Measurements from ENCODE around the gene SRXN1.

SRXN1 gene

DNA sequence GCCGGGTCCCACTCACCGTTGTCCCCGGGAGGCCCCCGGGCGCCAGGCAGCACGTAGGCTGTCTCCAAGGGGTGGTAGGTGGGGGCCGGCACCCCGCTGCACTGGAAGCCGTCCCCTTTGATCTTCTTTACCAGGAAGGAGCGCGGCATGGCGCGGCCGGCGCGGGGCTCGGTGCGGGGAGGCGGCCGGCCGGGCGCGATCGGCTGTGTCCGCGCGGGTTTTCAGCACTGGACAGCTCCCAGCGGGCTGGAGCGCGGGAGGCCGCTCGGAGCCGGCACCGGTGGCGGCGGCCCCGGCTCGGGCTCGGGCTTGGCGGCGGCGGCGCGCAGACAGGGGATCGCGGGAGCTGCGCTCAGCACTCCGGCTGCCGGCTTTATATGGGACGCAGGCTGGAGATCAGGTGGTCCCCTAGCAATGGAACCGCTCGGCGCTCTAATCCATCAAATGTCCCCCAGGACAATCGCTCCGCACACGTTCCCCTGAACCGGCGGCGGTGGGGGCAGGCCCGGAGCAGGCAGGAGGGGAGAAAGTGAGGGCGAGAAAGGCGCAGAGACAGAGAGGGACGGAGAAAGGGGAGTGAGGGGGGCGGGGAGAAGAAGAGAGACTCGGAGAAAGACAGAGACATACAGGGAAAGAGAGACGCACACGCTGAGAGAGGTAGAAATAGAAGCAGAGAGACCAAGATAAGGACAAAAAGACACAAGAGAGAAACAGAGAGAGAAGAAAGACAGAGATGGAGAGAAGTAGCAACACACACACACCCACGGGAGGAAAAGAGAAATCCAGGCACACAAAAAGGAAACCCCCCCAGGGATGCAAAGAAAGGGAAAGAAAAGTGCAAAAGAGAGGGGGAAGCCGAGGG is 22.7 kb upstream of the SRXN1 start, which contains the start of gene SCRT2:
SCRT2 (minus strand) TSS at position 350 of the 862 bp plus-strand sequence; CDS start at position 149, 201 bp downstream.
- in situ Hi-C loops (cut with HindIII; ENCODE audit: low sequenced_read_pairs): no loop called here

DNA sequence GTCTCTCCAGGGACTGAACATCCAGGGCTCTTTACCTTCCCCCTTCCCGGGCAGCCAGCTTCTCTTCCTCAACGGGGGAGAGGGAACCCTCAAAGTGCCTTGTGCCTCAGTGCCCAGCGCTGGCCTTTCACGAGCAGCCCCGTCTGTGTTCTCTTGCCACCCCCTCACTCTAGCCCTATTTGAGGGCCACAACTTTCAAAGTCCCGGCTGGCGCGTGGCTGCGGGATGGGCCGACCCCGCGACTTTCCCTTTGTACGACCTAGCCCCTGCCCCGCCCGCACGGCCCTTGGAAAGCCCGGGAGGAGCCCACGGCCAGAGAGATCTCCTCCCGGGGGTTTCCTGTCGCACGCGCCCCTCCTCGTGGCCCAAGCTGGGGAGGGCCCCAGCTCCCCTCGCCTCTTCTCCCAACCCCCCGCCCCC is 22.0 kb upstream of the SRXN1 start:
- in situ Hi-C loops (cut with HindIII; ENCODE audit: low sequenced_read_pairs): no loop called here

DNA sequence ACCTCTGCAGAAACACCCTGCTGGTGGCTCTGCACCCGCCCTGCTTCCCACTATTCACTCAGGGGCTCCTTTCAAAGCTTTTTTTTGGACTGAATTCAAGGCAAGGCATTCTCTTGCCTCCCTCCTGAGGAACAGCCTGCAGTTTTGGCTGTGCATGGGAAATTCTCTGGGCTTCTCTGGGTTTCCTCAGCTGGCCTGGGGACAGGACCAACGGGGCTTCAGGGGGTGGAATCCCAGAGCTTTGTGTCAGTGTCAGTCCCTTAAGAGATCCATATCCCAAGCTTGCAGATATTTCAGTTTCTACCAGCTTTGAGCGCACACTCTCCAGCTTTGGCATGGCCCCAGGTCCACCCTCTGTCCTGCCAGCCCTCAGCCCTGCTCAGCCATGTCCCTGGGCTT is 20.6 kb upstream of the SRXN1 start:
- in situ Hi-C loops (cut with HindIII; ENCODE audit: low sequenced_read_pairs): no loop called here

DNA sequence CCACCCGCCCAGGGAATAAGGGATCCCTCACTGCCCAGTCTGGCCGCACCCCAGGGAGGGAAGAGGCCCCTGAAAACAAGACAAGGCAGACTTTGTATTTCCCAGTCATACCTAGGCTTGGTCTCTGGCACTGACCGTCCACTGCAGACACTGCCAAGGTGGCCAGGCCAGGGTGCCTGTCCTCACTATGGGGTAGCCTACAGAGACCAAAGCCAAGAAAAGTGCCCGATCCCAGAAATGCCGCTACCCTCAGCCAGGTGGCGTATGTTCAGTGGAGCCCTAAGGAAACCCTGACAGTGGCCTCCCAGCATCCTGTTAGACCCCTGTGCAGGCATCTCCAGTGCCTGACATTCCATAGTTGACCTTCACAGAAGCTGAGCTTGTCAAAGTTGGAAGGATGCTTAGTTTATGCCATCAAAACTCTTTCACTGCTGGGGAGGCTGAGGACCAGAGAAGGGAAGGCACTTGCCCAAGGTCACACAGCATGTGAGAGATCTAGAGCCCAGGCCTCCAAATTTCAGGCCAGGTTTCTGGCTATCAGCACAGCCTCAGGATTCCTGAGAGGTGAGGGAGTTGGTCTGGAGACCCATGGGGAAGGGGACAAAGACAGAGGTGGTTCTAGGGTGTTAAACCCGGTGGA is 20.1 kb upstream of the SRXN1 start:
- in situ Hi-C loops (cut with HindIII; ENCODE audit: low sequenced_read_pairs): no loop called here

DNA sequence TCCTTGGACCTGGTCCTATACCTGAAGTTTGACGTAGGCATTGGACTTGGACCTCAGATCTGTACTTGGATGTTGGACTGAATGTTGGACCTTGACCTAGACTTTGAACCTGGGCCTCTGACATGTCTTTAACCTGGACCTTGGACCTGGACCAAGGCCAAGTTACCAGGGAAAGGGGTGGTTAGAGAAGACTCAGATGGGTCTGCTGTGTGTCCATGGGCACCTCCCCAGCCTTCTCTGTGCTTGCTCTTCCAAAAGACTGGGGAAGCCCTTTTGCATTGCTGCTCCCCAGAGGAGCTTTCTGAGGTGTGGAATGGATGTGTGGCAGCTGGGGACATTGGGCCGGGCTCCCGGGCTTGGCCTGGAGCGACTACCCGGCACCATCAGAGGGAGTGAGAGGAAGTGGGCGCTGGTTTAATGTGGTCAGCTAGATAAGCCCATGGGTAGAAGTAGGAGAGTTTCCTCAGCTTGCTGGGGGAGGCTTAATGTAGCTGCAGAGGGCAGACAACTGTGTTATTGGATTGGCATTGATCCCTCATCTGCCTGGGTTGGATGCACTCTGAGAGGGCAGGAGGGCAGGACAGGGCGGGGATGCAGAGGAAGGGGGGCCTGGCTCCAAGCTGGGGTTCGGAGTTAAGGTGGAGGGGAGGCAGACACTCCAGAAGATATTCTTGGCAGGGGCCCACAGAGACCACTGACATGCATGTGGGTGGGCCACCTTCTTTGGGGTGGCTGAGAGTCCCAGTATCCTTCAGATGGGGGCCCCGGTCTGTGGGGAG is 18.4 kb upstream of the SRXN1 start:
- in situ Hi-C loops (cut with HindIII; ENCODE audit: low sequenced_read_pairs): no loop called here

DNA sequence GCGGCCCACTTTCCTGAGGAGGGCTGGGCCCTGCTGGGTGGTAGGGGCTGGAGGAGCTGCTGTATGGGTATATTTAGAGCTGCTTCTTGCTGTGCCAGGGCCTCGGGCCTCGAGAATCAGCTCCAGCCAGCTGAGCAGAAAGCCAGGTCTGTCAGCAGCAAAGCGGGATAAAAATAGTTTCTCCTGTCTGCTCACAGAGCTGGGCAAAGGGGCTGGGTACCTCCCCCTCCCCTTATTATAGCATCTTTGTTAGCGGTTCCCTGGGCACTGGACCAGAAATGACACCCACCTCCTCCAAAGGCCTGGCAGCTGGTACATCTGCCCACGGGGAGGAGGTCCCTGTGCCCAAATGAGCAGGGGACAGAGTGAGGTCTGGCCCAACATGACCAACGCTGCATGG is 16.6 kb upstream of the SRXN1 start:
- in situ Hi-C loops (cut with HindIII; ENCODE audit: low sequenced_read_pairs): no loop called here

DNA sequence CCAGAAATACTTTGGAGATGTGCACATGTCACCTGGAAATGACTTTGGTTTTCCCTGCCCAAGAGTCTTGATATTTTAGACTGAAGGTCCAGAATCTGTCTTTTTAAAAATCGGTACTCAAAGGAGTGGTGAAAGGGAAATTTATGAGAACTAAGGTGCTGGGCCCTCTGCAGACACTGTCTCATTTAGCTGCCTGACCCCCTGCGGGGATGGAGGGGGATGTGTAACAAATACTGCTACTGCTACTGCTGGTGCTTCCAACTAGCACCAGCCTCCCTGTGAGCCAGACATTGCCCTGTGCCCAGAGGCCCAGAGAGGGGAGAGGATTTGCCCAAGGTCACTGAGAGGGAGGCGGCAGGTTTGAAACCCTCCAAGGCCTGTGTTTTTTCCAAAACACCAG is 15.6 kb upstream of the SRXN1 start:
- in situ Hi-C loops (cut with HindIII; ENCODE audit: low sequenced_read_pairs): no loop called here

DNA sequence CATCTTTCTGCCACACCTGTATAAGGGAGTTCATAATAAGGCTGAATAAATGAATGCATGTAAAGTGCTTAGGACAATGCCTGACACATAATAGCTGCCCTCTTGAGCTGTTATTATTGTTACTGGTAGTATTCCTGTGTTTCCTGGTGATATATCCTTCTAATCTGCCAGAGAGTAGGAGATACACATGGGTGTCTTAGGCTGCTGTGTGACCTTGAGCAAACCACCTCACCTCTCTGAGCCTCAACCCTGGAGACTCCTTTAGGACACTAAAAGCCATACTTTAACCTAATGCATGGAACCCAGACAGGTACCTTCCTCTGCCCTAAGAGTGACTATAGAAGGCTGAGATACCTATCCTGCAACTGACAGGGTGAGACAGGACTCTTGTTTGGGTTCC is 15.1 kb upstream of the SRXN1 start:
- in situ Hi-C loops (cut with HindIII; ENCODE audit: low sequenced_read_pairs): no loop called here

DNA sequence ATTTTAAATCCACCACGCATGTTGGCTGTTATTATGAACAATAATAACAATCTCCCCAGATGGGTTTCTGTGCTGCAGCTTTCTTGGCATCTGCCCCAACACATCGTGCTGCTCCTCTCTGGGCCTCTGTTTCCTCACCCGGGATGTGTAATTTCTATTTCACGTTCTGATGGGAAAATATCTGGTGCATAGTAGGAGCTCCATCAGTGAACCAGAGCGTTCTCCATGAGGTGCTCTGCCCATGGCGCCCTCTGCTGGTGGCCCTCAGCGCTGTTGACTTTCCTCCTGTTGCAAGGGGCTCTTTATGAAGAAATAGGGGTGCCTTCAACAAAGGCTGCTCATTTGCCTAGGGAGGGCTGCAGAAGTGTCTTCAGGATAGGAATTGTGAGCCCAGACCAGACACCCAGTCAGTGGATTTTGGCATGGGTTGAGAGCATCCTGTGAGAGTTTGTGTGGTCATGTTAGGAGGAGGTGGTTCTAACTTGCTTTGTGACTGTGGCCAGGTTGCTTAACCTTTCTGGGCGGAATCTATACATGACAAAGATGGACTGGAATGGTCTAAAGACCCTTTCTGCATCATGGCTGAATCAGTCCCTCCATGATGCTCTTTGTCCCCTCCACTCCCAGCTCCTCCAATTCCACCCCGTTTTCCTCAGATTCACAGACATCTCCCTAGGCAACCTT is 14.5 kb upstream of the SRXN1 start:
- in situ Hi-C loops (cut with HindIII; ENCODE audit: low sequenced_read_pairs): no loop called here

DNA sequence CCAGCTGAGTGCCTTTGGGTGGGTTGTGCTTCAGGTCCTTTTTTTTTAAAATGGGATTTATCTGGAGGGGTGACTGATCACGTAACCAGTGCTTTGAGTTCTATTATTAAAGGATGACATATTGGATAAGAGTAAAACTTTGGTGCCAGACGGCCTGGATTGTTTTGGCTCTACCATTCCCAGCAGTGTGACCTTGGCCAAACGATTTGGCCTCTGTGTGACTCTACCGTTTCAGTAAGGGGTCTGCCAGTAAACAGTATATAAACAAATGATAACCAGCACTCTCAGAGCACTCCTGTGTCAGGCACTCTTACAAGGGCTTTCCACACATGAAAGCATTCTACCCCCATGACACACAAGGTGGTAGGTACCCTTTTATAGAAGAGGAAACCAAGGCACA is 13.9 kb upstream of the SRXN1 start:
- in situ Hi-C loops (cut with HindIII; ENCODE audit: low sequenced_read_pairs): no loop called here

DNA sequence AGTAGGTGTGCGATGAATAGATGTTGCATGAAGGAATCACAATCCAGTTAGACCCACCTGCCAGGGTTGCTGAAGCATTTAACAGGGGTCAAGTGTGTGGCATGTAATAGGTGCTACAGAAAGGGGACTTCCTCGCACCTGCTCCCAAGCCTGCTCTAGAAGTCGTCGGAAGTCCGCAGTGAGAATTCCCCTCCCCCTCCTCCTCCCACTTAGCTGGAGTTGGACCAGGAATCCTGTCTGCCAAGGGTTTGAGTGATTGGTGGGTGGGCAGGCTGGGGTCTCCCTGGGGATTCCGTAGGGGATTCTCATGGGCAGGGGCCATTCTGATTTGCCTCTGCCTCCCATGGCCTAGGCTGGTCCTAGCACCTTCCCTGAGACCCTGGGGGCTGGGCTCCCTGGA is 12.3 kb upstream of the SRXN1 start:
- in situ Hi-C loops (cut with HindIII; ENCODE audit: low sequenced_read_pairs): no loop called here

DNA sequence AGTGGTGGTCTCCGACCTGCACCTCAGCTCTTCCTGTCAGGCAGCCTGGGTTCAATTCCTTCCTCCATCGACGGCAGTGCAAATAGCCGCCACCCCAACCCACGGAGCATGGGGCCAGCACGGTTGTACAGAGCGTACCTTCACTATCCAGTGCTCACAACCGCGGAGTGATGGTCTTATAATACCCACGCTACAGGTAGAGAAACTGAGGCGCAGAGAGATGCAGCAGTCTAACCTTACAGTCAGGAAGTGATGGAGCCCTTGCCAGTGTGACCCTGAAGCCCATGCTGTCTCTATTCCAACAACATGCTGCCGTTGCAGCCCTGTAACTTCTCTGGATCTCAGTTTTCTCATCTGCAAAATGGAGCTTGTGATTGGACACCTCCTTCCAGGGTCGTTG is 11.6 kb upstream of the SRXN1 start:
- in situ Hi-C loops (cut with HindIII; ENCODE audit: low sequenced_read_pairs): no loop called here

DNA sequence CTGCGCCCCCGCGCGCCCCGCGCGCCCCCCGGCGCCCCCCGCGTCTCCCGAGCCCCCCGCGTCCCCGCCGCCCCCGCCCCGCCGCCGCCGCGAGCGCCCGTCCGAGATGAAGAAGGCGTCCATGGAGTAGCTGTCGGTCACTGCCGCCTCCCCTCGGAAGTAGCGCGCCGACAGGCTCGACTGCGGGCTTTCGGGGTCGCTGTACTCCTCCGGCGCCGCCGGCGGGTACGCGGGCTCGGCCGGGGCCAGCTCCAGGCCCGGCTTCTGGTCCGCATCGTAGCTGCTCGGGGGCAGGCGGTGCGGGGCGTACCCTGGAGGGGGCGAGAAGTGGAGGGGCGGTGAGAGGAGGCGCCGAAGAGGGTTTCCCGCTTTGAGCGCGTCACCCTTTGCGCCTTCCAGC is 11.2 kb upstream of the SRXN1 start:
- in situ Hi-C loops (cut with HindIII; ENCODE audit: low sequenced_read_pairs): no loop called here

DNA sequence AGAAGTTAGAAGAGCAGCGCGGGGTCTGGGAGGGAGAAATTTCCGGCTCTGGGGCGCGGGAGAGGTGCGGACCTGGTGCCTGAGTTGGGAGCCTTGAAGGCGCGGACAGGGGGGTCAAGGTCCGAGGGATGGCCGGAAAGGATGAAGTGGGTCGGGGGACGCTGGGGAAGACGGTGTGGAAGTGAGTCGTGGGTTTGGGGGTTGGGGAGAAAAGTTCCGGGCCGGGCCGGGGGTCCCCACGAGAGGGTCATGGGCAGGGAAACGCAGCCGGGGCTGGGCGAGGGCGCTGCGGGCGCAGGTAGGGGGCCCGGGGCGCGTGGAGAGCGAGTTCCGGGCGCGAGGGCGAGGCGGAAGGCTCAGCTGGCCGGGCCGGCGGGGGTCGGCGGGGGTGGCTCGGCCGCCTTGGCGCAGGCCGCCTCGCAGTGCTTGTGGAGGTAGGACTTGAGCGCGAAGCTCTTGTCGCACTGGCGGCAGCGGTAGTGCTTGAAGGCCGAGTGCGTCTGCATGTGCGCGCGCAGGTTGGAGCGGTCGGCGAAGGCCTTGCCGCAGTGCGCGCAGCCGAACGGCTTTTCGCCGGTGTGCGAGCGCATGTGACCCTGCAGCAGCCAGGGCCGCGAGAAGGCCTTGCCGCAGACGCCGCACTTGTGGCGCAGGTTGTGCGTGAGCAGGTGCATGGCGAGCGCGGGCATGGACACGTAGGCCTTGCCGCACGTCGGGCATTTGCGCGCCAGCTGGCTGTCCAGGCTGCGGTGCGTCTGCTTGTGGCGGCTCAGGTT is 10.5 kb upstream of the SRXN1 start:
- in situ Hi-C loops (cut with HindIII; ENCODE audit: low sequenced_read_pairs): no loop called here

DNA sequence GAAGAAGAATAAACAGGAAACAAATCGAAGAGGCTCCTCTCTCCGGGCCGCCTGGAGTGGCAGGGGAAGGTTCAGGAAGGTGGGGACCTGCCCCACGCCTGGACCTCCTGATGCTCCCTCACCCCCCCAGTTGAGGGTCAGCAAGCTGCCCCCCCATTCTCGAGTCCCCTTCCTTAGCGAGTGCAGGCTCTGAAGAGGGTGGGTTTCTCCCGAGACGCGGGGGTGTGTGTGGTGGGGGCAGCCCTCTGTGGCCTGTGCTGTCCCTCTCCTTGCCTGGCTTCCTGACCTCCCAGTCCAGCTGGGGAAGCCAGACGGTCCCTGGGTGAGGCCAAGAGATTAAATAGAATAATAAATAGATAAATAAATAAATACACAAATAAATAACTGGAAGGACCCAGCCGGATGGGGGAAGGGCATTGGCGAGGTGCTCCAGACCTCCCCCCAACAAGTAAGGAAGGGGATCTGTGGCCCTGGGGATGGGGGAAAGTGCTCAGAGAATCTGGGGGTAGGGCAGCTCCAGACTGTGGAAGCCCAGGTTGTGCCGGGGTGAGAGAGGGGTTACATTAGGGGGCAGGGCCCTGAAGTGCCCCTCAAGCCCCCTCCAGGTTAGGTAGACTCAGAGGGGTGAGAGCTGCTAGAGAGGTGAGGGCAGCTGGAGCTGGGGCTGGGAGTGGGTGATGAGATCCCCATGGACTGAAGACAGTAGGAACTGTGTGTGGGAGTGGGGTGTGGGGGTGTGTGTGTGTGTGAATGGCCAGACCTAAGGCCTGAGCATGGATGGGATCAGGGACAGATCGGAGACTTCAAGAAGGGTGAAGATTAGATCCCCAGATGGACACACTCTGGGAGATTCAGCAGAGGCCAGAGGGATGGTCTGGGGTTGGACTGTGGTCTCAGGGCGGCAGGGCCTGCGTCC is 9.5 kb upstream of the SRXN1 start:
- in situ Hi-C loops (cut with HindIII; ENCODE audit: low sequenced_read_pairs): no loop called here

DNA sequence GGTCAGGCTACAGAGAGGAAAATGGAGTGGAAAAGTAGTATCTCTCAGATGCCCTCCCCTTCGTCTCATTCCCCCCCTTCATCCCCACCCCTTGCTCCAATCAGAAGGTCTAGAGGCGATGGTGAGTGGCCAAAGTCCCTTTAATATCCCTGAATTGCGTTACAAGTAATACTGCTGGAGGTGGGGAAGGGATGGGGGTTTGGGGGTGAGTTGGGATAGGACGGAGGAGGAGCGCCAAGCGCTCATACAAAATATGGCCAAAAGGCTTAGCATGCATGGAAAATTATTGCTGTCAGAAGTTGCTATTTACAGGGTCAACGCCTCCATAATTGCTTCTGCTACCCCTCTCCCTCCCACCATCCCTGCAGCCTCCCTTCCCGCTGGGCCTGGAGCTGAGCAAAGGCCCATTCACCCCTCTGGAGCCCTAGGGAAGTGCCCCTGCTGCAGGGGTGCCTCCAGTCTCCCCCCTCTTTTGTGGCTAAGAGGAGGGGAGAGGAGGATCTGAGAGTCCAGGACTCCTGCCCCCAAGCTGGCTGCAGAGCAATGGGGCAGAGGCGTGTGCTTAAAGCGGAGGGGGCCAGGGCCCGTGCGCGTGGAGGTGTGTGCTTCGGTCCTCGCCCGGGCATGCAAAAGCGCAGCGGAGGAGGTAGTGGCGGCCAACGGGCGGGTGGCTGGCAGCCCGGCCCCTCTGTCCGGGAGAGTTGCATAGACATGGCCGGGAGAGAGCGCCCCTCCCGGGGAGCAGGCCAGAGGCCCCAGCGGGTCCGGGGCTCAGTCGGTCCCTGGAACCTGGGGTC is 8.7 kb upstream of the SRXN1 start:
- in situ Hi-C loops (cut with HindIII; ENCODE audit: low sequenced_read_pairs): no loop called here

DNA sequence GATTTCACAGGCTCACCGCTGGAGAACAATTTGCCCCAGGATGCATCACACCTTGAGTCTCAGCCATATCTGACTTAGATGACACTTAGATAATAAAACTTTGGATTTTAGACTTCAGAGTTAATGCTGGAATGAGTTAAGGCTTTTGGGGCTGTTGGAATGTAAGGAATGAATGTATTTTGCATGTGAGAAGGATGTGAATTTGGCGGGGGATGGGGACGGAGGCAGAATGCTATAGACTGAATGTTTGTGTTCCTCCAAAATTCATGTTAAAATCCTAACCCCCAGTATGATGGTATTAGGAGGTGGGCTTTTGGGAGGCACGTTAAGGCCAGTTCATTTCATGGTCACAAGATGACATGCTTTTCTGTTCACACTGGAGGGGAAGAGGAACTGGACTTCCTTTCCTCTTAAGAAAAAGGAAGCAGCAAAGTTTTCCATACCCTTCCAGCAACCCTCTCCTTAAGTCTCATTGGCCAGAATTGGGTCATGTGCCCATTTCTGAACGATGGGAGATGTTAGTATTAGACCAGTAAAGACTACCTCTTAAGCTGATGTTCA is 5.8 kb upstream of the SRXN1 start:
- in situ Hi-C loops (cut with HindIII; ENCODE audit: low sequenced_read_pairs): no loop called here

DNA sequence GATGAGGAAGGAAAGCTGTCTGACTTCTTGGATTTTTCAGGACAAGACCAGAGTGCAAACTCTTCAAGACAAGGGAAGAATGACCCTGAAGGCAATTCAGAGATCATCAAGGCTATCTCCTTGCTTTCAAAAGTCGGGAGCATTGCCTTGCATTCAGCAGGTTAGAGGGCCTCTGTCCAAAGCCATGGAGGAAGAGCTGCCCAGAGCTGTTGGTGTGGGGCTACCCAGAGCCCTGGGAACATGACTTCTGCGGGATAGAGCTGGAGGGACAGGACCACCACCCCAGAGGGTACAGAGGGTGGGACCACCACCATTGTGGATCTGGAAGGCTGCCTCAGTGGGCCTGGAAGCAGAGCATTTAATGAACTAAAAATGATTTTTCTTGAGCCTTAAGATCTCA is 5.2 kb upstream of the SRXN1 start:
- in situ Hi-C loops (cut with HindIII; ENCODE audit: low sequenced_read_pairs): no loop called here

All from DLD1 (cell line).